ELR (cell line): ENCODE results near the gene SLC39A13.

Experiments used
- DNase-seq: peaks from one replicate; pipeline ENCODE4 v3.0.0-alpha.2; 2015; ENCODE audit warnings: low read depth

Gene SLC39A13

DNA sequence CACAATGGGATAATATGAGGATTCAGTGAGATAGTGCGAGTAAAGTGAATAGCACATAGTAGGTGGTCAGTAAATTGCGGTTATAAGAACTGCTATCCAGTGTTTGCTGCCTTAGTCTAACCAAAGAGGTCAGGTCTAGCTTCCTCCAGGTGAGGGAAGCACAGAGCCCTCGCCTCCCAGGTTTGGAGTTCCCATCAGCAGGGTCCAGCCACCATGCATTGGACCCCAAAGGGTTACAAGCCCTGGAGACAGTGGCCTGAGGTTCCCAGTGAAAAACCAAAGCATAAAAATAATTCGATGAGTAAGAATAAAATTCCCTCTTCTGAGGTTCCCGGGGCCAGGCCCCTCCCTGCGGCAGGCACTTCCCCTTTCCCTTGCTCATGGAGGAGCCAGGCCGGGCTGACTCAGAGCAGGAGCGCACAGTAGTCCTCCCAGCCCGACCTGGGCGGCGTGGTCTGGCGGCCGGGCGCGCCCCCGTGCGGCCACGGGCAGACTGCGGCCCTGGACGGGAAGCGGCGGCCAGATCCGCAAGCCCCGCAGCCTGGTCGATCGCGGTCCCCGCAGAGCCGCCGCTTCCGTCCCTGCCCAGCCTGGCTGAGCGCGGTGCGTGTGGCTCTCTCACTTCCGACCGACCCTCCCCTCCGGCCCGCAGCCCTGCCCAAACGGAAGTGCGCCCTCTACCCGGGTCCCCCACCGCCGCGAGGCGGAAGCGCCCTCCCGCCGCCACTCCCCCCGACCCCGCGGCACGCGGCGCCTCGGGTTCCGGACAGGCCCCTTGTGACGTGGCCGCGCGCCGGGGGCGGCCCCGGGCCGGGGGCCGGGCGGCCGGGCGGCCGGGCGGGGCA lies at the start of gene SLC39A13:
TSS of gene SLC39A13 (plus strand) at position 845 of the 845 bp plus-strand sequence. CDS start 1,505 bp downstream, outside the sequence.
- DNase-seq: peak; percentile 97

DNA sequence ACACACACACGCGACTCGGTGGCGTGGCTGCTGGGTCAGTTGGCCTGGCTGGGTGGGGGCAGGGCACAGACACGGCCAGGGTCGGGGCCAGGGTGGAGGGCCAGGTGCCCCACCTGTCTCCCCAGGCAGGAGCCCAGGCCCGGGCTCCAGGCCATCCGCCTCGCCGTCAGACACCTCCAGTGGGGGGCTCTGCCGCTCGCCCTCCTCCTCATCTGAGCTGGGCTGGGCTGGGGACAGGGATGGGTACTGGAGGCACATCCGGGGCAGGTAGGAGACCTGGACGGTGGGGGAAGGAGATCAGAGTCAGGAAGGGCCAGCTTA lies 49.7 kb upstream of the SLC39A13 start:
- no peak for DNase-seq

- DNase-seq: no peak
These were observed 49.2 kb upstream of the SLC39A13 start for GRCh38 chr11:47359162-47359561.

DNA sequence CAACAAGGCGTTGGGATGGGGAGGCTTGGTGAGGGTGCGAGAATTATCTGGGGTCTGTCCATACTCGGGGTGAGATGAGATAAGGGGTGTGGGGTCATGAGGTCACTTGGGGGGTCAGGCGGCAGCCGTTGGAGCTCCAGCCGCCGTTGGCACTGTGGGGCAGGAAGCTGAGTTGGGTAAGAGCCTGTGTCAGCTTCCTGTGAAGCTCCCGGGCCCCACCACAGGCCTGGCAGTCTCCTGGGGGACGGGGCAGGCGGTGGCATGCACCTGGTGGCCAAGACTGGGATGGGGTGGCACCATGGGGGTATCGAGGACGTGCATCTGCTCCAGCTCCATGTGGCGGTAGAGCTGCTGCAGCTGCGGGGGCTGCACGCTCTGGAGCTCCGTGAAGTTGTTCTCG lies 48.8 kb upstream of the SLC39A13 start:
- DNase-seq: no peak

DNA sequence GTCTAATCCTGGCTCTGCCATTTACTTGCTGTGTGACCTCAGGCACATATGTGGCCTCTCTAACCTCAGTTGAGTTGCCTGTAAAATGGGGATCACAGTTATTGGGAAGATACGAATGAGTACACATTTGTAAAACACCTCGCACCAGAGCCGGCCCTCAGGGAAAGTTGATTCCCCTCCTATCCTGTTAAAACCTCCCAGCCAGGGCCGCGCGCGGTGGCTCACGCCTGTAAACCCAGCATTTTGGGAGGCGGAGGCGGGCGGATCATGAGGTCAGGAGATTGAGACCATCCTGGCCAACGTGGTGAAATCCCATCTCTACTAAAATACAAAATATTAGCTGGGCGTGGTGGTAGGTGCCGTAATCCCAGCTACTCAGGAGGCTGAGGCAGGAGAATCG lies 48.0 kb upstream of the SLC39A13 start:
- no peak for DNase-seq

DNA sequence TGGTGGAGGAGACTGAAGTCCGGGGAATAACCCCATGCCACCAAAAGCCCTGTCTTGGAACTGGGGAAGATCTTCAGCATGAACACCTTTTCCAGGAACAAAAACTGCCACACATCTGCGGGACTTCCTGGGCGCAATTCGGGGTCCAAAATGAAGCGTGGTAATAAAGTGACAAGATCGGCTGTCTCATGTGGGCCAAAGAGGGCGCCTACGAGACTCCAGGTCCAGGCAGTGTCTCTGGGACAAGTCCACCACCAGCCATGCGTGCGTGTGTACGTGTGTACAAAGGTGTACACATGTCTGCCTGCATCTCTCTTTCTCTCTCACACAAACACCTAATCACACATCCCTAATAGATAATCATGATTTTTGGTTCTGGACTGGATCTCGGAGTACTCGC lies 47.0 kb upstream of the SLC39A13 start:
- DNase-seq: no peak

- no peak for DNase-seq
These were observed 42.3 kb upstream of the SLC39A13 start for GRCh38 chr11:47366020-47366490.

DNA sequence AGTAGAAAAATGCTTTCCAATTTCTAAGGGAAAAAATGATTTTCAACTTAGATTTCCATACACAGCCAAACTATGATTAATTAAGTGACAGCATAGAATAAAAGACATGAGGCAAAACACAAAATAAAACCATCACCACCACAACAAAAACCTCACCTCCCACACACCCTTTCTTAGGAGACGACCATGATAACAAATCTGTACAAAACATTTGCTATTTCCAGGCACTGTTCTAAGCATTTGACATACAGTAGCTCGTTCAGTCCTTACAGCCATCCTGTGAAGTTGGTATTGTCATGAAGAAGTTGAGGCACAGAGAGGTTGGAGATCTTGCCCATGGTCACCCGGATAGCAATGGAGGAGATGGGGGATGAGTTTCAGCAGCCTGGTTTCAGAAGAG lies 38.7 kb upstream of the SLC39A13 start:
- DNase-seq: no peak

DNA sequence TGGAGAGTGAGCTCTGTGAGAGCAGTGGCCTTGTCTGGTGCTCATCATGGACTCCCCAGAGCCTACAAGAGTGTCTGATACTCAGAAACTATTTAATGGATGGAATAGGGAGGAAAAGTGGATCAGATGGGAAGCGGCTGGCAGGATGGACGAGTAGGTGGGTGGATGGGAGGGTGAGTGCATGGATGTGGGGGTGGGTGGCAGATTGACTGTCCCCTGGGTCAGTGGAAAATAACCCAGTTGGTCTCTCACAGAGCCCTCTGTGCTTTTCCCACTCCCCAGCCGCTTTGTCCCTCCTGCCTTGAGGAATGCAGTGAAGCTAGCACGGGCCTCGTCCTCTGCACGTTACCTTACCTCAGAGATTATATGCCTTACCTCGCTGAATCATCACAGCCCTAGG lies 36.0 kb upstream of the SLC39A13 start:
- no peak for DNase-seq

DNA sequence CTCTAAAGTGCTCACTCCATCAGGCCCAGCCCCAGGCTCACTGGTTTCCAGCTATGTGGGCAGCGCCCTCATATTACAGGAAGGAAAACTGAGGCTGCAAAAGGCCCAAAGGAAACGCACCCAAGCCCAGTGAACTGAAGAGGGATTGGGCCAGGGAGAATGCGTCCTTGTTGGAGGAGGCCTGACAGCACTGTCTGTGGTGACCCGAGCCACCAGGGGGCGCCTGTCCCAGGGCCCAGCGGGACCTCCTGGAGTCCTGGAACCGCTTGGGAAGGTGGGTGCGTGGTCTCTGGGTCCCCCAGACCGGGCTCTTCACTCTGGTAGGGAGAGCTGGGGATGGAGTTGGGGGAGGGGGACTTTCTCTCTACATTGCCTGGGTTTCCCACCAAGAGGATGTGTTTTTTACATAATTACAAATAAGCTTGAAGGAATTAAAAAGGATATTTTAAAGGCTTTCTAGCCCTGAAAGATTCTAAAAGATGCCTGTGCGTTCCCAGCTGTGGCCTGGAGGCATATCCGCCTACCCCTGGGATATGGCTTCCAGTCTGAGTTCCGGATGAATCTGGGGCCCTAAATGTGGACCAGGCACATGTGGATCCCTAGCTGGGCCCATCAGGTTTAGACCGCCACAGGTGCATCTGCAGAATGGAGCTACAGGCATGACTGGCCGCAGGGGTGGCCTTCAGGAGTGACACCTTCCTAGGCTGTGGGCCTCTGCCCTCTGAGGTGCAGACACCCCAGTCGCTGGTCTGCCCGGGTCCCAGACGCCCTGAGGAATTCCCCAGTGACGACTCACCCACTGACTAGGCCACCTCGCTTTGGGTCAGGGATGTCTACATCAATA lies 34.3 kb upstream of the SLC39A13 start:
- DNase-seq: peak; percentile 80

DNA sequence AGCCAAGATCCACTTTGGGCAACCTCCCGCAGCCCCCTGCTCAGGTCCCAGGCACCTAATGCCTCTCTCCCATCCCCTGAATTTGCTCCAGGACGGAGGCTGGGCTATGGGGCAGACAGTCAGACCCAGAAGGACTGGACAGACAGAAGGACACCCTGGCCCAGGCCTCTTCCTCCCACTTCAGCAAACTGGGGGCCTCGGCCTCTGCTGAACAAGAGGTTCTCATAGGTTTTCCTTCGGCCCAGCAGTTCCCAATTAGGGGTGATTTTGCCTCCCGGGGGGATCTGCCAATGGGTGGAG lies 33.7 kb upstream of the SLC39A13 start:
- no peak for DNase-seq

GRCh38 chr11:47375020-47375419 lies 33.4 kb upstream of the SLC39A13 start:
- no peak for DNase-seq

GRCh38 chr11:47375546-47376085 lies 32.8 kb upstream of the SLC39A13 start:
- no peak for DNase-seq

- DNase-seq: no peak
These were observed 32.3 kb upstream of the SLC39A13 start for GRCh38 chr11:47376107-47376524.

GRCh38 chr11:47376525-47377371 lies 31.6 kb upstream of the SLC39A13 start:
- DNase-seq: no peak

DNA sequence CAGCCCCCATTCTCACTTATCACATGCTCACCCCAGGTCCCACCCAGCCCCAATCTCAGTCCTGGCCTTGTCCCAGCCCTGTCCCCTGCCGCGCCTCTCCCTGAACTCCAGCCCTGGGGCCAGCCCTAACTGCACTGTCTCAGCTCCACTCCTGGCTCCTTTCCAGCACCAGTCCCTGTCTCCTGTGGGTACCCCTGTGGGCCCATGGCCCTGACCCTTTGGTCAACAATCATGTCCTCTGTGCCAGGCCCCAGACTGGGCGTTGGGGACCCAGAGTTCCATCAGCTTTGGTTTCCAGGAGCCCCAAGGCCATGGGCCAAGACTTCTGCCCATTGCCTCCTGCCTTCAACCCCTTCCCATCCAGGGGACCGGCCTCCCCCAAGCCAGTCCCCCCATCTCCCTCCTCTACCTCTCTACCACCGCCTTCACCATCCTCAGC lies 30.8 kb upstream of the SLC39A13 start:
- DNase-seq: no peak

GRCh38 chr11:47378010-47378835 lies 30.2 kb upstream of the SLC39A13 start, which contains the start of gene SPI1:
Gene SPI1, minus strand, starts transcription at chr11:47378547. Its CDS starts 194 bp downstream, at chr11:47378353.
- no peak for DNase-seq

DNA sequence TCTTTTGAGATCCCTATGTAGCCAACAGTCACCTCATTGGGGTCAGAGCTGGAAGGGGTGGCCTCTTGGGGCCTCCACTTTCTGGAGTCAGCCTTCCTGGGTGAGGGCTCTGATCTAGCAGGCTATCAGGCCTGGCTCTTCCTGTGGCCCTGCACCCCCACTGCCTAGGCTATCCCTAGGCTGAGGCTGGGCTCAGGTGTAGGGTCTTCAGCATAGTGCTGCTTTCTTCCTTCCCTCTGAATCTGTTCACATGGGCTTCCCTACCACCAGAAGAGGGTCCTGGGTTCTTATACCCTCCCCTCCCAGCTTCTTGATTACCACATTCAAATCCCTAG lies 29.6 kb upstream of the SLC39A13 start:
- DNase-seq: no peak

DNA sequence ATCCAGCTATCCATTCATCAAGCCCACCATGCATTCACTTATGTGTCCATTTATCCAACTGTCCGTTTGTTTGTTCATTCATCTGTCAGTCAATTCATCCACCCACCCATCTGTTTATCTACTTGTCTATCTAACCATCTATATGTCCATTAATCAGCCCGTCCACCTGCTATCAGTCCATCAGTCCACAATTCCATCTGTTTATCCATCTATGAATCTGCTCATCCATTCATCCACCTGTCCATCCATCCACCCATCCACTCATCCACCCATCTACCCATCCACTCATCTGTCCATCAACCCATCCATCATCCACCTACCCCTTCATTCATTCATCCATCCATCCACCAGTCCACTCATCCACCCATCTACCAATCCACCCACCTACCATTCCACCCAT lies 29.1 kb upstream of the SLC39A13 start:
- no peak for DNase-seq

GRCh38 chr11:47380078-47380477 lies 28.3 kb upstream of the SLC39A13 start:
- DNase-seq: no peak

DNA sequence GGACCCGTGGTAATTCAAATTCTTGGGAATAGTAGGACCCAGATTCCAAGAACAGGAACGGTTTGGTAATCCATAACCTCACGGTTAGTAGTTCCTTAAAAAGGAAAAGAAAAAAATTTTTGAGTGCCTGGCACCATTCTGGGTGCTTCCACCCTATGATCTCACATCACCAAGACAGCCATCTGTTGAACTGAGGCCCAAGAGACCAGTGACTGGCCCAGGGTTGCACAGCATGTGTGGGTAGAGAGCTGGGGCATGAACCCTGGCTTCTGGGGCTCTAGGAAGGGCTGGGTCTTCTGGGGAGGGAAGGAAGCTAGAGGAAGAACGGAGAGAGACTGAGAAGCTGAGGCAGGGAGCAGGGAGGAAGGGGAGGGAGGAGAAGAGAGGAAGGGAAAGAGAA lies 25.3 kb upstream of the SLC39A13 start:
- no peak for DNase-seq
